Transverse colon (tissue), 4 donors: ENCODE results near the gene SPATA19. TPM values are rescaled to one million over a fixed set of nuclear protein-coding genes. Genes with fewer than 3 reads are reported as not detected.

ENCODE experiments used
- DNase-seq: peaks from one replicate; pipeline ENCODE4 v3.0.0-alpha.2; 2019
- H3K27ac ChIP-seq, 4 donors: fragments of 200-600 bp; sonication (generic); 2 replicates each; pipeline ENCODE4 v1.5.1; 2016 to 2018; ENCODE audit warnings: inconsistent platforms in 4 of 4
- H3K27me3 ChIP-seq: fragments of 200-600 bp; sonication (generic); 2 replicates; pipeline ENCODE4 v1.5.1; 2017; ENCODE audit warnings: inconsistent platforms
- H3K36me3 ChIP-seq, 4 donors: fragments of 200-600 bp; sonication (generic); 2 replicates each; pipeline ENCODE4 v1.5.1; 2017 to 2019; ENCODE audit warnings: inconsistent platforms in 4 of 4
- H3K4me1 ChIP-seq, 4 donors: fragments of 200-600 bp; sonication (generic); 2 replicates each; pipeline ENCODE4 v1.5.1; 2017 to 2020; ENCODE audit warnings: inconsistent platforms in 4 of 4
- H3K4me3 ChIP-seq, 4 donors: fragments of 200-600 bp; sonication (generic); 1 replicate in 1 of 4; 2 replicates in 3 of 4; pipeline versions ENCODE4 v1.5.1 to v1.6.1; 2017 to 2019; ENCODE audit warnings: inconsistent platforms in 4 of 4
- H3K9me3 ChIP-seq, 2 donors: fragments of 200-600 bp; sonication (generic); 2 replicates each; pipeline ENCODE4 v1.5.1; 2017 to 2019; ENCODE audit warnings: inconsistent platforms in 2 of 2
- CTCF ChIP-seq, 5 experiments: fragments of 200-600 bp in 3 of 5; fragments of 450-650 bp in 2 of 5; sonication (generic) in 3 of 5; IDR thresholded peaks; 1 replicate in 2 of 5; 2 replicates in 3 of 5; pipeline ENCODE4 v1.5.1; 2016 to 2017; ENCODE audit warnings: antibody characterized with exemption in 5 of 5, inconsistent platforms in 3 of 5, mild to moderate bottlenecking in 2 of 5, moderate library complexity in 1 of 5
- EP300 ChIP-seq: sonication (generic); formaldehyde crosslinking; IDR thresholded peaks from one replicate; pipeline ENCODE4 v1.6.1; 2017; ENCODE audit warnings: antibody characterized with exemption, low read depth
- POLR2A ChIP-seq: fragments of 450-650 bp; IDR thresholded peaks from one replicate; pipeline ENCODE4 v1.6.1; 2016; ENCODE audit warnings: antibody characterized with exemption, mild to moderate bottlenecking, moderate library complexity
- POLR2AphosphoS5 ChIP-seq, 3 donors: sonication (generic); formaldehyde crosslinking; IDR thresholded peaks; one replicate each; pipeline ENCODE4 v1.6.1; 2016; ENCODE audit warnings: antibody characterized with exemption in 3 of 3
- WGBS, 2 donors: methylation state at CpG; one replicate each; pipeline ENCODE4 v1.1.5; 2018; ENCODE audit warnings: low coverage in 1 of 2; 5-methylcytosine and 5-hydroxymethylcytosine counted together
- in situ Hi-C, 4 donors: fragments of 200-750 bp; cut with MboI; loops; one replicate each; pipeline versions ENCODE4 v1.15.0 to v1.15.1; 2017; ENCODE audit warnings: low sequenced_read_pairs in 3 of 4, low pct_ligation_motif_present in 1 of 4, low pct_unique_long_range_greater_than_20kb in 1 of 4
- intact Hi-C: fragments of 100-400 bp; cut with DNase I; formaldehyde crosslinking; loops from one replicate; pipeline ENCODE4 v1.15.1; 2023; ENCODE audit warnings: low total_unique reads
- total RNA-seq, 4 donors: library from RNA; depleted of rRNA; stranded (reverse); fragments of >200 nt; gene quantifications; one replicate each; pipeline ENCODE4 v1.1.0, GENCODE V29; 2016

Gene SPATA19
- total RNA-seq, 4 donors from 2014 or later, result not detected

- Histone ChIP-seq H3K27ac (no peak overlapping the region), H3K36me3 (no peaks in the 10 kb centered on the region), H3K27me3 (no peaks in the 10 kb centered on the region), H3K4me1 (no peaks in the 10 kb centered on the region), H3K9me3 (no peaks in the 10 kb centered on the region), H3K4me3 (no peak overlapping the region)
- 74% methylated on average over 8 of the region's 8 CpGs; no CpG with 5 or more reads in 1 of the 2 donors for WGBS, 2 donors
- in situ Hi-C loops (loop anchor here in 1 of 4 donors (10.0 kb wide), 1 partner anchor 696 kb away; no protein-coding TSS in a partner anchor), intact Hi-C loops (no loop called here)
- TF ChIP-seq CTCF (IDR thresholded peaks at IDR 0.05) (no peak), POLR2A (no peak), EP300 (no peak)
- no peak for DNase-seq
These were observed 14.1 kb downstream of the SPATA19 start for GRCh38 chr11:133830931-133831907.

DNA sequence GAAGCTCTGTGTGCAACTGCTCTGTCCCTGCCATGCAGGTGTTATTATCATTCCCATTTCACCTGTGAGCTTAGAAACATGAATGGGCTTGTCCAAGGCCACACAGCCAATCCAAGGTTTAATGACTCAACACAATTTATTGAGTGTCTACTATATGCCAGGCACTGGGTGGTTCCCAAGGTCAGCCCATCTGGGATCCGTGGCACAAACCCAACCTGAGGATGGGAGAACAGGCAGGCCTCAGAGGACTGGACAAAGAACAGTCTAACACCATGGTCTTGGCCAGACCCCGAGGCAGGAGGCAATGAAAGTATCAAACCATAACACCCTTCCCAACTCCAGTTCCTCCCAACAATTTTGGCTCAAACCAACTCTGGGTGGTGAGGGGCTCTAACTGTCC lies 15.7 kb downstream of the SPATA19 start:
- Histone ChIP-seq H3K4me3 (no peak overlapping the region), H3K9me3 (no peaks in the 10 kb centered on the region), H3K36me3 (no peaks in the 10 kb centered on the region), H3K27me3 (no peaks in the 10 kb centered on the region), H3K27ac (no peak overlapping the region), H3K4me1 (no peaks in the 10 kb centered on the region)
- in situ Hi-C loops (loop anchor here in 2 of 4 donors (10.0 kb wide), 1 partner anchor 695 kb away; no protein-coding TSS in a partner anchor), intact Hi-C loops (no loop called here)
- no peak for TF ChIP-seq EP300
- WGBS, 2 donors, result 71% methylated on average over 2 of the region's 2 CpGs; no CpG with 5 or more reads in 1 of the 2 donors
- DNase-seq, result no peak

GRCh38 chr11:133828871-133829270 lies 16.4 kb downstream of the SPATA19 start:
- in situ Hi-C loops, result loop anchor here in 2 of 4 donors (10.0 kb wide), 1 partner anchor 694 kb away; no protein-coding TSS in a partner anchor
- intact Hi-C loops, result no loop called here
- 75% methylated on average over 4 to 5 of the region's 5 CpGs for WGBS, 2 donors

DNA sequence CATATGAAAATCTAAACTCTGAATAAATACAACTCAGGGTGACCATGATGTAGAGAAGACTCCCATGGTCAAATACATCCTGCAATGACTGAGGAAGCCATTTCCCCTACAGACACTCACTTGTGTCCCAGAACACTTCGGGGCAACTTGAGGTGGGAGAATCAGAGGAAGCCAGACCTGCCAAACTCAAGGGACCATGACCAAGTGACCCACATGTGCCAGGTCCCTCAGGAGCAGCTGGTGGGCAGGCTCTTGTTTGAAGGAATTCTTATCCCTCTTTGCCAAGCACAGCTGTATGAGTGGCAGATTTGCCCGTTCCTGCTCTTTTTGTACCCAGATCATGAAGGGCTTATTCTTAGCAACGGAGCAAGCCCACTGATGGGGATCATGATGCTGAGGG lies 17.8 kb downstream of the SPATA19 start:
- Histone ChIP-seq H3K27ac (no peak overlapping the region), H3K9me3 (no peaks in the 10 kb centered on the region), H3K4me3 (no peak overlapping the region), H3K36me3 (no peaks in the 10 kb centered on the region), H3K27me3 (no peaks in the 10 kb centered on the region), H3K4me1 (no peaks in the 10 kb centered on the region)
- WGBS, 2 donors, result 67 to 80% methylated on average over 2 to 3 of the region's 3 CpGs
- DNase-seq, result no peak
- no peak for TF ChIP-seq EP300
- intact Hi-C loops (no loop called here), in situ Hi-C loops (loop anchor here in 2 of 4 donors (10.0 kb wide), 1 partner anchor 693 kb away; no protein-coding TSS in a partner anchor)

More at GRCh38 chr11:133828871-133829270, 16.4 kb downstream of the SPATA19 start:
- TF ChIP-seq POLR2AphosphoS5 (IDR thresholded peaks at IDR 0.05), result no peak
- no peak for TF ChIP-seq CTCF (IDR thresholded peaks at IDR 0.05)
- no peak for TF ChIP-seq POLR2A
- TF ChIP-seq EP300, result no peak
- no peak for DNase-seq
- no peak overlapping the region for H3K4me3 ChIP-seq
- H3K9me3 ChIP-seq, result no peaks in the 10 kb centered on the region
- H3K4me1 ChIP-seq, result no peaks in the 10 kb centered on the region
- H3K27ac ChIP-seq, result no peak overlapping the region
- no peaks in the 10 kb centered on the region for H3K36me3 ChIP-seq
- no peaks in the 10 kb centered on the region for H3K27me3 ChIP-seq

- Histone ChIP-seq H3K27me3 (no peaks in the 10 kb centered on the region), H3K4me1 (no peaks in the 10 kb centered on the region), H3K27ac (no peak overlapping the region), H3K9me3 (no peaks in the 10 kb centered on the region), H3K4me3 (no peak overlapping the region), H3K36me3 (no peaks in the 10 kb centered on the region)
- 62 to 81% methylated on average over 4 of the region's 4 CpGs for WGBS, 2 donors
- intact Hi-C loops (no loop called here), in situ Hi-C loops (loop anchor here in 2 of 4 donors (10.0 kb wide), 1 partner anchor 692 kb away; no protein-coding TSS in a partner anchor)
- TF ChIP-seq POLR2AphosphoS5 (IDR thresholded peaks at IDR 0.05), result no peak
- no peak for TF ChIP-seq POLR2A
- no peak for TF ChIP-seq EP300
- TF ChIP-seq CTCF (IDR thresholded peaks at IDR 0.05), result no peak
- no peak for DNase-seq
These were observed 18.4 kb downstream of the SPATA19 start for GRCh38 chr11:133826866-133827265.
